T-helper 1 cell treated with Interleukin-12 subunit alpha and Interleukin-12 subunit beta and Interleukin-4 antibody, amounts not matched to agents 30 ng/mL and 1 ng/mL, for 36 hours (primary cell): ENCODE data around the gene SLC4A11. TPM values are rescaled to one million over a fixed set of nuclear protein-coding genes. Genes with fewer than 3 reads are reported as not detected.

Experiments used
- intact Hi-C: fragments of 100-400 bp; cut with micrococcal nuclease; formaldehyde crosslinking; loops from one replicate; pipeline ENCODE4 v1.15.1; 2024
- total RNA-seq: library from RNA; stranded (reverse); gene quantifications from 2 replicates; pipeline ENCODE4 v1.2.3, GENCODE V29; 2022

Gene SLC4A11
- total RNA-seq, 1 donor from 2014 or later: 1.9 TPM

DNA sequence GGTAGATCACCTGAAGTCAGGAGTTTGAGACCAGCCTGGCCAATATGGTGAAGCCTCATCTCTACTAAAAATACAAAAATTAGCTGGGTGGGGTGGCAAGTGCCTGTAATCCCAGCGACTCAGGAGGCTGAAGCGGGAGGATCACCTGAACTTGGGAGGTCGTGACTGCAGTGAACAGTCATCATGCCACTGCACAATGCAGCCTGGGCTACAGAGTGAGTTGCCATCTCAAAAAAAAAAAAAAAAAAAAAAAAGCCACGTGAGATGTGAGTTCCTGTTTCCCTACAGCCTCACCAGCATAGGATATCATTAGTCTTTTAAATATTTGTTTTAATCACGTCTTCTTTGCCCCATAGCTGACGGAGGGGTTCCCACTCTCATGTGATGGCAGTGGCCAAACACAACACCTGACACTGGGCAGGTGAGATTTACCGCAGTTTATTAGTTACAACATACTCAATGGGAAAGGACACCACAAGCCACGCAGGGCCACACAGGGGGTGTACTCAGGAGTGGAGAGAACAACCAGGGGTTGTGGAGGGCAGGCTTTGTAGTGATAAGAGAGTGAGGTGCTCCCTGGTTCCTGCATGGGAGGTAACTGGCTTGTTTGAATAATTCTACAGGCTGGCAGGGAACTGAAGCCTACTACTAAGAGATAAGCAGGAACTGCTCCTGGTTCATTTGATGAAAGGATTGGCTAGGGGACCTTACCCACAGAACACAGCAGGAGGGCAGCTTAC lies 61.1 kb downstream of the SLC4A11 start:
- intact Hi-C loops: no loop called here

Other genes starting within 250 kb of the SLC4A11 start
- gene GNRH2, start 195.6 kb downstream of the SLC4A11 start, total RNA-seq: 1.3 and 1.8 TPM in 2 replicates
- gene MRPS26, start 193.1 kb downstream of the SLC4A11 start, total RNA-seq: 37.7 and 39.5 TPM in 2 replicates
- gene OXT, start 167.6 kb downstream of the SLC4A11 start, total RNA-seq: 0.61 TPM in 1 of 2 replicates, not detected in the other
- gene AVP, start 154.5 kb downstream of the SLC4A11 start, total RNA-seq: not detected in 2 replicates
- 26.8 and 28.1 TPM in 2 replicates for gene FASTKD5, start 79.3 kb downstream of the SLC4A11 start, total RNA-seq
- 7.6 and 9.0 TPM in 2 replicates for gene UBOX5, start 79.3 kb downstream of the SLC4A11 start, total RNA-seq
- 0.69 and 0.88 TPM in 2 replicates for gene LZTS3, start 65.6 kb downstream of the SLC4A11 start, total RNA-seq
- gene DDRGK1, start 34.5 kb downstream of the SLC4A11 start, total RNA-seq: 54.0 and 55.2 TPM in 2 replicates
- gene ITPA, start 29.7 kb downstream of the SLC4A11 start, total RNA-seq: 69.3 and 84.9 TPM in 2 replicates
- 1.9 and 2.1 TPM in 2 replicates for gene DNAAF9, start 168.5 kb upstream of the SLC4A11 start, total RNA-seq
- 10.6 and 11.4 TPM in 2 replicates for gene ATRN, start 231.8 kb upstream of the SLC4A11 start, total RNA-seq